H1 (cell line): ENCODE results near the gene BABAM2. TPM values are rescaled to one million over a fixed set of nuclear protein-coding genes. Genes with fewer than 3 reads are reported as not detected.

Experiments used
- EZH2 ChIP-seq: fragments of 200-600 bp; sonication (generic); IDR thresholded peaks from 2 replicates; pipeline ENCODE4 v1.7.1; 2012; ENCODE audit warnings: low read depth, mild to moderate bottlenecking, moderate library complexity, low read length, inconsistent platforms; ENCODE audit not compliant: severe bottlenecking
- polyA plus RNA-seq, 7 experiments: library from polyadenylated mRNA; depleted of rRNA in 3 of 7; stranded (reverse) in 5 of 7; unstranded in 2 of 7; fragments of >200 nt in 5 of 7; fragments of 200-250 nt in 2 of 7; gene quantifications; 1 replicate in 5 of 7; 2 replicates in 1 of 7; 4 replicates in 1 of 7; pipeline versions ENCODE4 v1.2.1 to v1.2.3, GENCODE V29; 2011 to 2013; ENCODE audit warnings: missing spikeins in 2 of 7, mixed read lengths in 2 of 7
- total RNA-seq: library from RNA; stranded (reverse); fragmentation: NEBNext Ultra II Directional; extraction: Animal tissue kit (Norgen Biotek cat#: 25700); gene quantifications from 2 replicates; pipeline ENCODE4 v1.2.1, GENCODE V29; 2021

BABAM2 gene
- total and polyA plus RNA-seq, 2 of the 8 experiments (the other 6 are each of a cell fraction or from before 2014, with no cell fraction given) = 15.8 to 20.9 TPM

GRCh38 chr2:27993402-27993787 lies 102.9 kb downstream of the BABAM2 start (continued):
- TF ChIP-seq EZH2 = no peak
